Measurements from ENCODE around the gene STIM1. TPM values are rescaled to one million over a fixed set of nuclear protein-coding genes. Genes with fewer than 3 reads are reported as not detected.
A peak's percentile ranks its signal among the peaks of the same experiment; 100 is the strongest.

The STIM1 gene
- total and polyA plus RNA-seq, 10 of the 15 experiments (the other 5 are each of a cell fraction or from before 2014, with no cell fraction given) = 8.6 to 57.7 (median 29.3) TPM

GRCh38 chr11:3984896-3985295 lies 129.4 kb downstream of the STIM1 start:
- Histone ChIP-seq H3K9ac (ENCODE audit: control insufficient read depth, insufficient read depth, low read length) (no peak overlapping the region), H3K36me3 (ENCODE audit: control insufficient read depth in 2 of 2, insufficient read depth in 2 of 2, low read length in 1 of 2) (peaks cover 0 to 3% of the 10 kb centered on the region in 2 experiments; a peak in 2 of 4 replicates), H3K79me2 (ENCODE audit: control insufficient read depth, insufficient read depth, low read length) (peaks cover 2% of the 10 kb centered on the region; the same call in 1 of the 2 replicates), H3K27me3 (replicated peaks in 1 of 2; ENCODE audit: control insufficient read depth in 2 of 2, insufficient read depth in 2 of 2, low read length in 1 of 2) (no peaks in the 10 kb centered on the region), H4K20me1 (ENCODE audit: control insufficient read depth, insufficient read depth) (no peaks in the 10 kb centered on the region), H2AFZ (ENCODE audit: control insufficient read depth, low read depth, low read length) (no peak overlapping the region), H3K4me1 (ENCODE audit: control insufficient read depth, insufficient read depth, low read length) (no peaks in the 10 kb centered on the region), H3K4me3 (no peak overlapping the region), H3K27ac (ENCODE audit: control insufficient read depth, insufficient read depth) (no peak overlapping the region), H3K4me2 (ENCODE audit: control insufficient read depth, insufficient read depth) (no peak overlapping the region), H3K9me3 (replicated peaks; ENCODE audit: control insufficient read depth, insufficient read depth, low read length) (no peaks in the 10 kb centered on the region; the same call in 1 of the 3 replicates)
- ChIA-PET CTCF (interaction anchor here (0.9 to 3.0 kb wide), 5 partner anchors 58 to 135 kb away, joined by 3 to 17 read pairs (median 5); partner anchors contain the start of gene STIM1), SMC1A (ENCODE audit: uncharacterized antibody, unreplicated experiment) (interaction anchor here (0.7 to 2.1 kb wide), 5 partner anchors 58 to 249 kb away, joined by 3 to 11 read pairs (median 3); partner anchors contain the start of gene STIM1), POLR2A (no interaction called here), RAD21 (ENCODE audit: unreplicated experiment) (interaction anchor here (1.4 to 2.8 kb wide), 4 partner anchors 12 to 135 kb away, joined by 3 to 21 read pairs (median 12); partner anchors contain the start of gene STIM1)
- no peak for ATAC-seq
- DNase-seq (ENCODE audit: low read depth, low spot score) = no peak
- in situ Hi-C loops (cut with MboI) (no loop called here), intact Hi-C loops (cut with micrococcal nuclease; ENCODE audit: unreplicated experiment) (no loop called here)
- BruUV-seq (replicated peaks) = no TSS peak
- 51% methylated on average over 5 of the region's 5 CpGs for WGBS (ENCODE audit: insufficient coverage, insufficient replicate concordance, low lambda C conversion rate, missing lambda C conversion rate)
- TF ChIP-seq SMC3 (IDR thresholded peaks at IDR 0.05; ENCODE audit: borderline replicate concordance, low read length) (no peak), YY1 (IDR thresholded peaks at IDR 0.05; ENCODE audit: low read depth, low read length) (no peak), RAD21 (IDR thresholded peaks at IDR 0.05; ENCODE audit: insufficient read depth, low read depth, low read length) (peak; percentile 65), SMAD5 (IDR thresholded peaks at IDR 0.05; ENCODE audit: low read depth) (no peak), WRNIP1 (IDR thresholded peaks at IDR 0.05; ENCODE audit: borderline replicate concordance, low read depth, low read length) (no peak), USF2 (IDR thresholded peaks at IDR 0.05; ENCODE audit: borderline replicate concordance, low read depth, low read length) (no peak), ATF2 (IDR thresholded peaks at IDR 0.05; ENCODE audit: low read length) (no peak), IRF4 (IDR thresholded peaks at IDR 0.05; ENCODE audit: low read depth, low read length) (no peak), ATF7 (IDR thresholded peaks at IDR 0.05; ENCODE audit: low read depth) (no peak), POLR2AphosphoS5 (IDR thresholded peaks at IDR 0.05; ENCODE audit: low read length) (no peak), HDAC2 (IDR thresholded peaks at IDR 0.05) (no peak)
- TF ChIP-seq, protein P1, sequence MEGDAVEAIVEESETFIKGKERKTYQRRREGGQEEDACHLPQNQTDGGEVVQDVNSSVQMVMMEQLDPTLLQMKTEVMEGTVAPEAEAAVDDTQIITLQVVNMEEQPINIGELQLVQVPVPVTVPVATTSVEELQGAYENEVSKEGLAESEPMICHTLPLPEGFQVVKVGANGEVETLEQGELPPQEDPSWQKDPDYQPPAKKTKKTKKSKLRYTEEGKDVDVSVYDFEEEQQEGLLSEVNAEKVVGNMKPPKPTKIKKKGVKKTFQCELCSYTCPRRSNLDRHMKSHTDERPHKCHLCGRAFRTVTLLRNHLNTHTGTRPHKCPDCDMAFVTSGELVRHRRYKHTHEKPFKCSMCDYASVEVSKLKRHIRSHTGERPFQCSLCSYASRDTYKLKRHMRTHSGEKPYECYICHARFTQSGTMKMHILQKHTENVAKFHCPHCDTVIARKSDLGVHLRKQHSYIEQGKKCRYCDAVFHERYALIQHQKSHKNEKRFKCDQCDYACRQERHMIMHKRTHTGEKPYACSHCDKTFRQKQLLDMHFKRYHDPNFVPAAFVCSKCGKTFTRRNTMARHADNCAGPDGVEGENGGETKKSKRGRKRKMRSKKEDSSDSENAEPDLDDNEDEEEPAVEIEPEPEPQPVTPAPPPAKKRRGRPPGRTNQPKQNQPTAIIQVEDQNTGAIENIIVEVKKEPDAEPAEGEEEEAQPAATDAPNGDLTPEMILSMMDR (IDR thresholded peaks at IDR 0.05 in 2 of 3, conservative IDR thresholded peaks at IDR 0.05 in 1 of 3; ENCODE audit: control insufficient read depth in 2 of 3, extremely low read depth in 1 of 3, insufficient read depth in 1 of 3, low read depth in 3 of 3, low read length in 3 of 3) = peak in 1 of 3 experiments; percentile 31; a peak in 1 of 6 replicates
- TF ChIP-seq, protein P2, sequence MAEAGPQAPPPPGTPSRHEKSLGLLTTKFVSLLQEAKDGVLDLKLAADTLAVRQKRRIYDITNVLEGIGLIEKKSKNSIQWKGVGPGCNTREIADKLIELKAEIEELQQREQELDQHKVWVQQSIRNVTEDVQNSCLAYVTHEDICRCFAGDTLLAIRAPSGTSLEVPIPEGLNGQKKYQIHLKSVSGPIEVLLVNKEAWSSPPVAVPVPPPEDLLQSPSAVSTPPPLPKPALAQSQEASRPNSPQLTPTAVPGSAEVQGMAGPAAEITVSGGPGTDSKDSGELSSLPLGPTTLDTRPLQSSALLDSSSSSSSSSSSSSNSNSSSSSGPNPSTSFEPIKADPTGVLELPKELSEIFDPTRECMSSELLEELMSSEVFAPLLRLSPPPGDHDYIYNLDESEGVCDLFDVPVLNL (IDR thresholded peaks at IDR 0.05; ENCODE audit: low read depth, low read length) = no peak
- FAIRE-seq = no peak

Data from GM12878 (cell line).